DND-41 (cell line): ENCODE results near the gene IQSEC1.

Experiments used
- EZH2 ChIP-seq: IDR thresholded peaks from 3 replicates; pipeline ENCODE4 v1.6.1; 2012; ENCODE audit warnings: borderline replicate concordance, low read depth, mild to moderate bottlenecking, moderate library complexity, low read length, inconsistent platforms; ENCODE audit not compliant: severe bottlenecking
- TF ChIP-seq, protein P1 (sequence below): IDR thresholded peaks from 2 replicates; pipeline ENCODE4 v1.5.1; 2012; ENCODE audit warnings: borderline replicate concordance, low read length, moderate library complexity, mild to moderate bottlenecking; ENCODE audit not compliant: poor library complexity, severe bottlenecking; ENCODE audit errors: extremely low read depth

GRCh38 chr3:13042715-13043271, 30.4 kb downstream of the IQSEC1 start:
- TF ChIP-seq, protein P1, sequence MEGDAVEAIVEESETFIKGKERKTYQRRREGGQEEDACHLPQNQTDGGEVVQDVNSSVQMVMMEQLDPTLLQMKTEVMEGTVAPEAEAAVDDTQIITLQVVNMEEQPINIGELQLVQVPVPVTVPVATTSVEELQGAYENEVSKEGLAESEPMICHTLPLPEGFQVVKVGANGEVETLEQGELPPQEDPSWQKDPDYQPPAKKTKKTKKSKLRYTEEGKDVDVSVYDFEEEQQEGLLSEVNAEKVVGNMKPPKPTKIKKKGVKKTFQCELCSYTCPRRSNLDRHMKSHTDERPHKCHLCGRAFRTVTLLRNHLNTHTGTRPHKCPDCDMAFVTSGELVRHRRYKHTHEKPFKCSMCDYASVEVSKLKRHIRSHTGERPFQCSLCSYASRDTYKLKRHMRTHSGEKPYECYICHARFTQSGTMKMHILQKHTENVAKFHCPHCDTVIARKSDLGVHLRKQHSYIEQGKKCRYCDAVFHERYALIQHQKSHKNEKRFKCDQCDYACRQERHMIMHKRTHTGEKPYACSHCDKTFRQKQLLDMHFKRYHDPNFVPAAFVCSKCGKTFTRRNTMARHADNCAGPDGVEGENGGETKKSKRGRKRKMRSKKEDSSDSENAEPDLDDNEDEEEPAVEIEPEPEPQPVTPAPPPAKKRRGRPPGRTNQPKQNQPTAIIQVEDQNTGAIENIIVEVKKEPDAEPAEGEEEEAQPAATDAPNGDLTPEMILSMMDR, result no peak
- no peak for TF ChIP-seq EZH2
